HG03520 (cell line): ENCODE measurements around the gene HEATR1.
"Not testable (repeated sequence)": the region's sequence is repeated elsewhere in the genome, so short reads cannot be mapped to it uniquely, and the experiment has no call there.

Experiments
- ATAC-seq: cut with Tn5 transposase; IDR thresholded peaks from one replicate; pipeline ENCODE4 v1.9.1; 2021; ENCODE audit warnings: mild to moderate bottlenecking, moderate library complexity; ENCODE audit not compliant: unreplicated experiment

Gene HEATR1

DNA sequence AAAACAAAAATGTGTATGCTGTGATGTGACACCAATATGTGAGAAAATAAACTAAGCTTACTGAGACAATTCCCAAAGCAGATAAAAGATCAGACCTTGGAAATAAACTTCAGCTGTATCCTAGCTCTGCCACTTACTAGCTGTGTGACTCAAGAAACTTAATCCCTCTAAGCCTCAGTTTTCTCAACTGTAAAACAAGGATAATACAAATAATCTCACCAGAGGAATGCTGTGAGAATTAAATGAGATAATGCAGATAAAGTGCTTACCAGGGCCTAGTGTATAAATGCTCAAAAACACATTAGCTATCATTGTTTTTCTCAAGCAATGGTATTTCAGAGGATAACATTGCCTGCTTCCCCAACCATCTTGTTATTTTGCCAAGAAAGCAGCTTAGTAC is 2.1 kb downstream of the HEATR1 start:
- no peak for ATAC-seq

DNA sequence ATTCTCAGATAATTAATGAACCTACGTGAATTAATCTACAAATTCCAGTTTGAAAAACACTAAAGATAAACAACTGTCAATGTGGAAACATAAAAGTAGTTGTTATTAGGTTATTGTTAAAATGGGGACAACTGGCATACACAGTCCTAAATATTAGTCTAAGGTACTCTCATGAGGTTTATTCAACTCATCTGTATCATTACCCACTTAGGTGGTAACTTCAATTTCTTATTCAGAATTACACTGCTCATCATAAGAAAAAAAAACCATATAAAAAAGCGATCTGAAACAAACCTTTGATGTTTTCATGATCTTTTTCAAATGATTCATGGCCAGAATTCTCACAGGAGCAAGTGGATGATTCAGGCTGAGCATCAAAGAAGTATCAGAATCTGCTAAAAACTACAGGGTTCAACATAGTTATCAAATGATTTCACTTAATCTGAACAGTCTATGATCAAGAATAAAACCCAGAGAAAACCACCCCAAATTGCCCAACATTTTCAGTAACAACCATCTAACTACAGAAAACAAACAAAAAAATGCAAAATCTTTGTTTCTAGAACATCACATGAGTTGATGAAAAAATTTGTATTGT is 13.7 kb downstream of the HEATR1 start:
- ATAC-seq = no peak

- no peak for ATAC-seq
These were observed 14.8 kb downstream of the HEATR1 start for GRCh38 chr1:236589531-236589930.

- no peak for ATAC-seq
These were observed 22.8 kb downstream of the HEATR1 start for GRCh38 chr1:236581528-236581927.

DNA sequence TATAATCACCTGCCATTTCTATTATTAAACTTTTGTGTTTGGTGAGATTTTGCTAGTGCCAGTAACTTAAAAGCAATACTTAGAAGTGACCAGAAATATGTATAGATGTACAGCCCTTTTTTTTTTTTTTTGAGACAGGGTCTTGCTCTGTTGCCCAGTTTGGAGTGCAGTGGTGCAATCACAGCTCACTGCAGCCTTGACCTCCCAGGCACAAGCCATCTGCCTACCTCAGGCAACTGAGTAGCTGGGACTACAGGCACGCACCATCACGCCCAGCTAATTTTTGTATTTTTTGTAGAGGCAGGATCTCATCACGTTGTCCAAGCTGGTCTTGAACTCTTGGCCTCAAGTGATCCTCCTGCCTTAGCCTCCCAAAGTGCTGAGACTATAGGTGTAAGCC is 23.9 kb downstream of the HEATR1 start:
- not testable (repeated sequence) for ATAC-seq

DNA sequence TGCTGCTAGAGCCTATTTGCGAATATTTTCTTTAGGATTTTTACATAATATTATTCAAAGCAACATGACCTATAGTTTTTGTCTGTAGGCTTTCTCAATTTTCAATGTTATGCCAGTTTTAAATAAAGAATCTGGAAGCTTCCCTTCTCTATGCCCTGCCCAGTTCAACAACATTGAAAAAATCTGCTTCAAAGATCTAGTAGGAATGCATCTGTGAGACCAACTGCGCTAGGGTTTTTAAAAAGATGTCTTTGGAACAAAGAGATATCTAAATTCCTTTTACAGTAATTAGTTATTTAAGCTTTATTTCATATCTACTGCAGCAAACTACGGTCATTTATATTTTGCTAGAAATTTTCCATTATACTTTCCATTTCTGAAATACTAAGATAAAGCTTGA is 25.7 kb downstream of the HEATR1 start:
- no peak for ATAC-seq

- ATAC-seq = not testable (repeated sequence)
These were observed 27.3 kb downstream of the HEATR1 start for GRCh38 chr1:236577041-236577440.

DNA sequence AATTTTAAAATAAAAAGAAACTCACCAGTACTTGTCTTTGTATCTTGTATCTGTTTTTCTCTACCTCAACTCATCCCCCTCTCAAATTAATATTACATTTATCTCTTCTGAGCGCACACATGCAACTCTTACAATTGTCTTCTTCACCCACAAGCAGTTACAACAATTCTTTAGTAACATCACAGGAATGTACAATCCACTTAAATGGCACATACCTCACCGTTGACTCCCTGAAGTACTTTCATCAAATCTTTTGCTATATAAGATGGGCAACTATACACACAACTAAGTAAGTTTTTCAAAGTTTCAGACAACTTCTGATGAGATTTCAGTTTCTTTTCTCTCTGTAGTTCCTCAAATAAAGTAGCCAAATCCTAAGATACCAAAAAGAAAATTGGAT is 28.3 kb downstream of the HEATR1 start:
- no peak for ATAC-seq

GRCh38 chr1:236575523-236575922 is 28.8 kb downstream of the HEATR1 start:
- ATAC-seq = no peak

DNA sequence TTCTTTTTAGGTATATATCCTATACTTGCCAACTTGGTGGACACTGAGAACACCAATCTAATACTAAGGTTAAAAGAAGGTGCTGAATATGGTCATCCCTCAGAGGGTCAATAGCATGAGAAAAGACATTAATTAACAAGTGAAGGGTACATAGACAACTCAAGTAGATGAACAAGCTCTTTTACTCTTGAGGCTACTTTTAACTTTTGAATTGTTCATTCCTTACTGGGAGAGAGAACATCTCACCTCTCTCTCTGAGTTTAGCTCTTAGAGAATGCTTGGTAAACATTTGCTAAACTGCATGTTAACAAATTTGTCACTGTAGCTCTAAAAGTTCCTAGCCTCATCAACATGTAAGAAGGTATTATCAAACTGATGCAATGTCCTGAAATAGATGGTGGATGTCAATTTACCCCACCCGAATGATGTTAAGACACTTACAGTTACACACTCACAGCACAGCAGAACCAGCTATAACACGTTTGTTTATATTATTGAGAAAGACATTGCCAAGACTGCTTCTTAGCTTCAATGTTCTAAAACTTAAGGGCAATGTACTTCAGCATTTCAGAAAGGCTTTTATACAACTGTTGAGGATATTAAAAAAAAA is 35.9 kb downstream of the HEATR1 start:
- ATAC-seq = no peak

DNA sequence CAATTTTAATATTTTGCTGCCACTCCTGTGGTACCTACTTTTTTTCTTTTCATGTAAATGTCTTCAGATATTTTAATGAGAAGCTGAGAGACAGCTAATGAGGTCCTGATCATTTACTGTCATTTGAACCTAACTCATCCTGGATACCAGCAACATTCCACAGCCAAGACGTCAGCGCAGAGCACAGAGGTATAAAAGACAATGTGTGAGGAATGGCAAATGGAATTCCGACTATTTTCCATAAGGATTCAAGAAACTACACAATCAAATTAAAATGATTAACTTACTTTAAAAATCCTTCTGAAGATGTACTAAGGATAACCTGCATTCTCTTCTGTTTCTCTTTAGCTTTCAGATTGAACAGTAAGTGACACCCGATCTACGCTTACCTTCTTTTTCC is 38.8 kb downstream of the HEATR1 start:
- no peak for ATAC-seq

- no peak for ATAC-seq
These were observed 42.3 kb downstream of the HEATR1 start for GRCh38 chr1:236561976-236562375.

GRCh38 chr1:236560213-236560771 is 44.0 kb downstream of the HEATR1 start:
- no peak for ATAC-seq

DNA sequence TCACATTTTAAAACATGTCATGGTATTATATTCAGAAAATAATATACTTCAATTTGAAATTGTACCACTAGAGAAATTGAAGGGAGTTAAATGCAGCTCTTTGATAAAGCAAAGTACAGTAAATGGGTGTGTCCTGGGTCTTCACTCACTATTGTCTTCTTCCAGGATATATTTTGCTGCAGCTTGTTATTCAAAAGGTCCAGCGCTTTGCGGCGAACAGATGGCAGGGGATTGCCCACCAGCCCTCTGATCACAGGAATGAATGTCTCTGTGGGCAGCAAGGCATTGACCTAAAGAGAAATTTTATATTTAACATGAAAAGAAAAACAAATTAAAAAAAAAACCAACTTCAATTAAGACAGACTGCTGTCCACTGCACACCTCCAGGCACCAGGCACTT is 45.5 kb downstream of the HEATR1 start:
- no peak for ATAC-seq

- ATAC-seq = no peak
These were observed 46.2 kb downstream of the HEATR1 start for GRCh38 chr1:236558081-236558480.

GRCh38 chr1:236556606-236557005 is 47.7 kb downstream of the HEATR1 start:
- no peak for ATAC-seq

GRCh38 chr1:236553370-236553769 is 50.9 kb downstream of the HEATR1 start:
- no peak for ATAC-seq

DNA sequence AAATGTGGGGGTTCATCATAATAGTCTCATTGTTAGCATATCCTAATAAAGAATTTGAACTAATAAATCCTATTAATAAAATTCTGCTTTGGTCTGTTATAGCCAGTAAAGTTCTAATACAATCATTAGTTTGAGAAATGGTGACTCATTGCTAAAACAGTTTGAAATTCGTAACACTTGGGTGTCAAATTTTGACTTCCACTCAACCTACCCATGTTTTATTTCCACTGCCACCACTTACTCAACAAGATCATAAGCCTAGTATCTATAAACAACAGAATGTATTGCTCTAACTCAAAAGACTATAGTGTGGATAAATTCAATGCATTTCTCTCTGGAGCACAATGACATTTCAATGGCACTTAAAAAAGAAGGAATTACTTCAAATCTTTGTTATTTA is 51.4 kb downstream of the HEATR1 start:
- ATAC-seq = no peak

DNA sequence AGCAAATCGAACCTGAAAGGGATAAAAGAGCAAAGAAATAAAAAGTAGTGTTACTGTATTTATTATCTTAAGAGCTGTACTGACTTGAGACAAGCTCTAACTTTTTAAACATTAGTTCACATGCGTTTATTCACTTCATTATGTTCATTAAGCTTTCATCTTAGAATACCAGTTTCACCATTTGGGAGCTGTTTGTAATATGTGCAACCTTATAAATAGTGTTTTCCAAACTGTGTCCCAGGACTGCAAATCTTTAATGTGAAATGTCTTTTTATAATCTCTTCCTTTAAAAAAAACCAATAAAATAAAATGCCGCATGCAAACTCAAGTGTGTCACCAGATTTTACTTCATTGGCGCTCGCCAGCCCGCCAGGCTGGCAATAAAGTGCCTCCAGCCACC is 52.2 kb downstream of the HEATR1 start:
- ATAC-seq = no peak

GRCh38 chr1:236550961-236551851 is 53.1 kb downstream of the HEATR1 start:
- ATAC-seq = no peak

- no peak for ATAC-seq
These were observed 55.9 kb downstream of the HEATR1 start for GRCh38 chr1:236548452-236548851.
